Body of pancreas (tissue), 4 donors: ENCODE results near the gene PTPN9.

Source experiments
- POLR2A ChIP-seq, 3 donors: fragments of 450-650 bp; IDR thresholded peaks; one replicate each; pipeline ENCODE4 v1.6.1; 2016; ENCODE audit warnings: antibody characterized with exemption in 3 of 3, mild to moderate bottlenecking in 2 of 3
- TF ChIP-seq, protein P1 (sequence below), 7 experiments: fragments of 450-650 bp in 4 of 7; fragments of 200-600 bp in 3 of 7; sonication (generic) in 3 of 7; IDR thresholded peaks; one replicate each; pipeline ENCODE4 v1.5.1; 2016 to 2019; ENCODE audit warnings: antibody characterized with exemption in 7 of 7

GRCh38 chr15:75599401-75599800 is 20.3 kb upstream of the PTPN9 start:
- TF ChIP-seq, protein P1, sequence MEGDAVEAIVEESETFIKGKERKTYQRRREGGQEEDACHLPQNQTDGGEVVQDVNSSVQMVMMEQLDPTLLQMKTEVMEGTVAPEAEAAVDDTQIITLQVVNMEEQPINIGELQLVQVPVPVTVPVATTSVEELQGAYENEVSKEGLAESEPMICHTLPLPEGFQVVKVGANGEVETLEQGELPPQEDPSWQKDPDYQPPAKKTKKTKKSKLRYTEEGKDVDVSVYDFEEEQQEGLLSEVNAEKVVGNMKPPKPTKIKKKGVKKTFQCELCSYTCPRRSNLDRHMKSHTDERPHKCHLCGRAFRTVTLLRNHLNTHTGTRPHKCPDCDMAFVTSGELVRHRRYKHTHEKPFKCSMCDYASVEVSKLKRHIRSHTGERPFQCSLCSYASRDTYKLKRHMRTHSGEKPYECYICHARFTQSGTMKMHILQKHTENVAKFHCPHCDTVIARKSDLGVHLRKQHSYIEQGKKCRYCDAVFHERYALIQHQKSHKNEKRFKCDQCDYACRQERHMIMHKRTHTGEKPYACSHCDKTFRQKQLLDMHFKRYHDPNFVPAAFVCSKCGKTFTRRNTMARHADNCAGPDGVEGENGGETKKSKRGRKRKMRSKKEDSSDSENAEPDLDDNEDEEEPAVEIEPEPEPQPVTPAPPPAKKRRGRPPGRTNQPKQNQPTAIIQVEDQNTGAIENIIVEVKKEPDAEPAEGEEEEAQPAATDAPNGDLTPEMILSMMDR (IDR thresholded peaks at IDR 0.05): no peak
- TF ChIP-seq POLR2A (IDR thresholded peaks at IDR 0.05): no peak
